K562 (cell line): ENCODE measurements around the gene PRAME. TPM values are rescaled to one million over a fixed set of nuclear protein-coding genes. Genes with fewer than 3 reads are reported as not detected.

ENCODE experiments used
- ARID2 ChIP-seq: fragments of 450-650 bp; IDR thresholded peaks from 2 replicates; pipeline ENCODE4 v1.6.1; 2017; ENCODE audit warnings: antibody characterized with exemption, mild to moderate bottlenecking
- BRCA1 ChIP-seq, 2 experiments: fragments of 450-650 bp in 1 of 2; sonication (generic) in 1 of 2; formaldehyde crosslinking in 1 of 2; IDR thresholded peaks; 2 replicates each; pipeline versions ENCODE4 v1.5.0 to v1.6.1; 2017 to 2020; ENCODE audit warnings: mild to moderate bottlenecking in 1 of 2, missing genetic modification reagents in 1 of 2
- CBX8 ChIP-seq: fragments of 200-600 bp; sonication (generic); IDR thresholded peaks from 2 replicates; pipeline ENCODE4 v1.6.1; 2012; ENCODE audit warnings: borderline replicate concordance, mixed run types, low read depth, mild to moderate bottlenecking, moderate library complexity, mixed read lengths, low read length, control low read depth, inconsistent platforms; ENCODE audit not compliant: poor library complexity, severe bottlenecking; ENCODE audit errors: extremely low read depth
- KHSRP ChIP-seq: fragments of 450-650 bp; IDR thresholded peaks from 2 replicates; pipeline ENCODE4 v1.6.1; 2017
- MTF1 ChIP-seq: fragments of 250-450 bp; sonication (Bioruptor Pico); IDR thresholded peaks from 2 replicates; pipeline ENCODE4 v1.9.0; 2021; ENCODE audit warnings: moderate library complexity, mild to moderate bottlenecking, inconsistent platforms, borderline replicate concordance
- PHTF2 ChIP-seq: fragments of 250-450 bp; sonication (Bioruptor Pico); IDR thresholded peaks from 2 replicates; pipeline ENCODE4 v1.5.0; 2021; ENCODE audit warnings: mild to moderate bottlenecking
- RREB1 ChIP-seq: fragments of 250-450 bp; sonication (Bioruptor Pico); IDR thresholded peaks from 2 replicates; pipeline ENCODE4 v1.4.0; 2020
- RUNX1 ChIP-seq: sonication (generic); IDR thresholded peaks from 2 replicates; pipeline ENCODE4 v1.6.1; 2016; ENCODE audit warnings: antibody characterized with exemption, low read depth
- TEAD1 ChIP-seq, 2 experiments: fragments of 450-650 bp in 1 of 2; sonication (generic) in 1 of 2; formaldehyde crosslinking; IDR thresholded peaks; 2 replicates each; pipeline versions ENCODE4 v1.4.0 to v1.8.0; 2020 to 2022; ENCODE audit warnings: mild to moderate bottlenecking in 2 of 2, missing genetic modification reagents in 1 of 2
- ZNF277 ChIP-seq: fragments of 250-450 bp; sonication (Bioruptor Pico); IDR thresholded peaks from 2 replicates; pipeline ENCODE4 v1.8.0; 2022; ENCODE audit warnings: inconsistent platforms, mild to moderate bottlenecking, moderate library complexity, borderline replicate concordance
- ZNF408 ChIP-seq: fragments of 250-450 bp; sonication (Bioruptor Pico); IDR thresholded peaks from 2 replicates; pipeline ENCODE4 v1.4.0; 2020; ENCODE audit warnings: low read depth, mild to moderate bottlenecking, moderate library complexity
- ZNF507 ChIP-seq: conservative IDR thresholded peaks from 2 replicates; pipeline ENCODE4 v1.6.1; 2017; ENCODE audit warnings: missing genetic modification characterization, missing compliant biosample characterization
- ZNF785 ChIP-seq: fragments of 250-450 bp; sonication (Bioruptor Pico); IDR thresholded peaks from 2 replicates; pipeline ENCODE4 v1.4.0; 2020; ENCODE audit warnings: mild to moderate bottlenecking
- ZSCAN32 ChIP-seq: fragments of 450-650 bp; formaldehyde crosslinking; IDR thresholded peaks from 2 replicates; pipeline ENCODE4 v1.4.0; 2020; ENCODE audit warnings: mild to moderate bottlenecking, moderate library complexity
- polyA plus RNA-seq, 8 experiments: library from polyadenylated mRNA; depleted of rRNA in 4 of 8; stranded (reverse) in 5 of 8; unstranded in 3 of 8; fragments of >200 nt; fragmentation: Nextera tagmentation in 2 of 8; fragmentation: Illumina TruSeq in 1 of 8; extraction: Ambion mirVana in 2 of 8; extraction: Trizol in 1 of 8; gene quantifications; 2 replicates each; pipeline versions ENCODE4 v1.2.1 to v1.2.3, GENCODE V29; 2011 to 2014; ENCODE audit warnings: inconsistent platforms in 1 of 8, missing spikeins in 1 of 8
- total RNA-seq, 7 experiments: library from RNA; depleted of rRNA in 6 of 7; stranded (reverse); fragments of >200 nt in 6 of 7; fragmentation: Illumina TruSeq in 2 of 7; extraction: Trizol in 2 of 7; gene quantifications; 2 replicates each; pipeline versions ENCODE4 v1.2.1 to v1.2.3, GENCODE V29; 2011 to 2021; ENCODE audit warnings: low replicate concordance in 1 of 7
- TF ChIP-seq, protein P1 (sequence below): fragments of 450-650 bp; formaldehyde crosslinking; IDR thresholded peaks from 2 replicates; pipeline ENCODE4 v1.4.0; 2020; ENCODE audit warnings: mild to moderate bottlenecking, moderate library complexity
- TF ChIP-seq, protein P2 (sequence below): fragments of 200-800 bp; sonication (Bioruptor generic); IDR thresholded peaks from 2 replicates; pipeline ENCODE4 v1.6.1; 2017; ENCODE audit warnings: missing genetic modification characterization, missing compliant biosample characterization

The PRAME gene
- total and polyA plus RNA-seq, 9 of the 15 experiments (the other 6 are each of a cell fraction or from before 2014, with no cell fraction given) = 662 to 2,141 (median 1,142) TPM

DNA sequence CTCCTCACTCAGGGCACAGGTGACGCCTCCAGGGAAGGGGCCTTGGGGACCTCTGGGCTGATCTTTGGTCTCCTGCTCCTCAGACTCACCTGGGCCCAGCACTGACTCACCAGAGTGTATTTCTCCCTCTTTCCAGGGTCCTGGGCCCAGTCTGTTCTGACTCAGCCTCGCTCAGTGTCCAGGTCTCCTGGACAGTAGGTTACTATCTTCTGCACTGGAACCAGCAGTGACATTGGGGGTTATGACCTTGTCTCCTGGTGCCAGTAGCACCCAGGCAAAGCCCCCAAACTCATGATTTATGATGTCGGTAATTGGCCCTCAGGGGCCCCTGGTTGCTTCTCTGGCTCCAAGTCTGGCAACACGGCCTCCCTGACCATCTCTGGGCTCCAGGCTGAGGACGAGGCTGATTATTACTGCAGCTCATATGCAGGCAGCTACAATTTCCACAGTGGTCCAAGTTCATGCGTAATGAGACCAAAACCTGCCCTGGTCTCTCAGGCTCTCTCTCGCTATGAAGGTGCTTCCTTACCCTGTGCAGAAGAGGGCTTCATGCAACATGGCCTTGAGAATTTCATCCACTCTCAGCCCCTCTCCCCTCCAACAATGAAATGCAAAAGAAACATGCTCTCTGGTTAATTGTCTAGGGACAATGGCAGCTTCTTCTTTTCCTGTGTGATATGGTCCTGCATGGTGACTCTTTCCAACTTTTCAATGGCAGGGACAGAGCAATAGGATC is 21.0 kb upstream of the PRAME start (continued):
- TF ChIP-seq ZNF785 (CRISPR knock-in tag) (0 out of 2 replicates have a peak, but pooled peaks have one; percentile 49), ZNF507 (tag) (no peak), KHSRP (no peak), BRCA1 (IDR thresholded peaks at IDR 0.05) (no peak), BRCA1 (CRISPR knock-in tag; IDR thresholded peaks at IDR 0.05) (no peak), ZSCAN32 (CRISPR knock-in tag) (0 out of 2 replicates have a peak, but pooled peaks have one; percentile 38), MTF1 (no peak), CBX8 (no peak), ZNF277 (CRISPR knock-in tag) (peak; percentile 77; the same call in 1 of the 2 replicates), ARID2 (no peak), RREB1 (0 out of 2 replicates have a peak, but pooled peaks have one; percentile 30), TEAD1 (CRISPR knock-in tag; IDR thresholded peaks at IDR 0.05) (0 out of 4 replicates have a peak, but pooled peaks of 1 of the 2 experiments have one; percentile 17), RUNX1 (0 out of 2 replicates have a peak, but pooled peaks have one; percentile 5), ZNF408 (CRISPR knock-in tag) (no peak), PHTF2 (CRISPR knock-in tag) (0 out of 2 replicates have a peak, but pooled peaks have one; percentile 73)
- TF ChIP-seq, protein P1, sequence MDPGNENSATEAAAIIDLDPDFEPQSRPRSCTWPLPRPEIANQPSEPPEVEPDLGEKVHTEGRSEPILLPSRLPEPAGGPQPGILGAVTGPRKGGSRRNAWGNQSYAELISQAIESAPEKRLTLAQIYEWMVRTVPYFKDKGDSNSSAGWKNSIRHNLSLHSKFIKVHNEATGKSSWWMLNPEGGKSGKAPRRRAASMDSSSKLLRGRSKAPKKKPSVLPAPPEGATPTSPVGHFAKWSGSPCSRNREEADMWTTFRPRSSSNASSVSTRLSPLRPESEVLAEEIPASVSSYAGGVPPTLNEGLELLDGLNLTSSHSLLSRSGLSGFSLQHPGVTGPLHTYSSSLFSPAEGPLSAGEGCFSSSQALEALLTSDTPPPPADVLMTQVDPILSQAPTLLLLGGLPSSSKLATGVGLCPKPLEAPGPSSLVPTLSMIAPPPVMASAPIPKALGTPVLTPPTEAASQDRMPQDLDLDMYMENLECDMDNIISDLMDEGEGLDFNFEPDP (CRISPR knock-in tag) = 0 out of 2 replicates have a peak, but pooled peaks have one; percentile 71
- TF ChIP-seq, protein P2, sequence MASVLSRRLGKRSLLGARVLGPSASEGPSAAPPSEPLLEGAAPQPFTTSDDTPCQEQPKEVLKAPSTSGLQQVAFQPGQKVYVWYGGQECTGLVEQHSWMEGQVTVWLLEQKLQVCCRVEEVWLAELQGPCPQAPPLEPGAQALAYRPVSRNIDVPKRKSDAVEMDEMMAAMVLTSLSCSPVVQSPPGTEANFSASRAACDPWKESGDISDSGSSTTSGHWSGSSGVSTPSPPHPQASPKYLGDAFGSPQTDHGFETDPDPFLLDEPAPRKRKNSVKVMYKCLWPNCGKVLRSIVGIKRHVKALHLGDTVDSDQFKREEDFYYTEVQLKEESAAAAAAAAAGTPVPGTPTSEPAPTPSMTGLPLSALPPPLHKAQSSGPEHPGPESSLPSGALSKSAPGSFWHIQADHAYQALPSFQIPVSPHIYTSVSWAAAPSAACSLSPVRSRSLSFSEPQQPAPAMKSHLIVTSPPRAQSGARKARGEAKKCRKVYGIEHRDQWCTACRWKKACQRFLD (CRISPR knock-in tag) = no peak
